Gastrocnemius medialis (tissue), 4 donors: ENCODE results near the gene RHNO1. TPM values are rescaled to one million over a fixed set of nuclear protein-coding genes. Genes with fewer than 3 reads are reported as not detected.

ENCODE experiments used
- ATAC-seq, 2 donors: fragments of 150-250 bp; one replicate each; pipeline ENCODE4 v1.9.1; 2016
- DNase-seq, 2 donors: peaks; one replicate each; pipeline ENCODE4 v3.0.0-alpha.2; 2019
- H3K27ac ChIP-seq, 4 donors: fragments of 200-600 bp; sonication (generic); 1 replicate in 1 of 4; 2 replicates in 3 of 4; pipeline ENCODE4 v1.5.1; 2016 to 2018; ENCODE audit warnings: mild to moderate bottlenecking in 2 of 4, moderate library complexity in 1 of 4
- H3K27me3 ChIP-seq, 3 donors: fragments of 200-600 bp; sonication (generic) in 2 of 3; 1 replicate in 1 of 3; 2 replicates in 2 of 3; pipeline versions ENCODE4 v1.5.1 to v1.6.0; 2016 to 2019; ENCODE audit warnings: mild to moderate bottlenecking in 1 of 3, moderate library complexity in 1 of 3
- H3K36me3 ChIP-seq, 2 donors: fragments of 200-600 bp; sonication (generic) in 1 of 2; one replicate each; pipeline ENCODE4 v1.5.1; 2017 to 2018
- H3K4me1 ChIP-seq, 2 donors: fragments of 200-600 bp; sonication (generic) in 1 of 2; one replicate each; pipeline ENCODE4 v1.5.1; 2016 to 2017; ENCODE audit warnings: mild to moderate bottlenecking in 2 of 2
- H3K4me3 ChIP-seq, 4 donors: fragments of 200-600 bp; sonication (generic) in 3 of 4; 1 replicate in 1 of 4; 2 replicates in 3 of 4; pipeline ENCODE4 v1.5.1; 2016 to 2019; ENCODE audit warnings: mild to moderate bottlenecking in 2 of 4
- H3K9me3 ChIP-seq, 3 donors: fragments of 200-600 bp; sonication (generic) in 2 of 3; 1 replicate in 1 of 3; 2 replicates in 2 of 3; pipeline ENCODE4 v1.5.1; 2016 to 2019
- POLR2A ChIP-seq, 2 donors: fragments of 450-650 bp; IDR thresholded peaks; one replicate each; pipeline ENCODE4 v1.6.1; 2017; ENCODE audit warnings: antibody characterized with exemption in 2 of 2, mild to moderate bottlenecking in 2 of 2, moderate library complexity in 2 of 2
- in situ Hi-C, 4 donors: fragments of 200-750 bp; cut with MboI; loops; one replicate each; pipeline versions ENCODE4 v1.15.0 to v1.8.0; 2017; ENCODE audit warnings: low sequenced_read_pairs in 4 of 4
- intact Hi-C: fragments of 100-400 bp; cut with DNase I; formaldehyde crosslinking; loops from one replicate; pipeline ENCODE4 v1.15.1; 2023; ENCODE audit warnings: low total_unique reads
- total RNA-seq, 4 donors: library from RNA; depleted of rRNA; stranded (reverse); fragments of >200 nt; gene quantifications; one replicate each; pipeline versions ENCODE4 v1.1.0 to v1.2.3, GENCODE V29; 2016
- TF ChIP-seq, protein P1 (sequence below), 5 experiments: fragments of 450-650 bp in 3 of 5; fragments of 200-600 bp in 2 of 5; sonication (generic) in 2 of 5; IDR thresholded peaks in 4 of 5; conservative IDR thresholded peaks in 1 of 5; 1 replicate in 4 of 5; 2 replicates in 1 of 5; pipeline ENCODE4 v1.5.1; 2016 to 2019; ENCODE audit warnings: antibody characterized with exemption in 5 of 5, mild to moderate bottlenecking in 3 of 5, moderate library complexity in 3 of 5

Gene RHNO1
- total RNA-seq, 4 donors from 2014 or later, result 4.9 to 11.8 (median 6.7) TPM

DNA sequence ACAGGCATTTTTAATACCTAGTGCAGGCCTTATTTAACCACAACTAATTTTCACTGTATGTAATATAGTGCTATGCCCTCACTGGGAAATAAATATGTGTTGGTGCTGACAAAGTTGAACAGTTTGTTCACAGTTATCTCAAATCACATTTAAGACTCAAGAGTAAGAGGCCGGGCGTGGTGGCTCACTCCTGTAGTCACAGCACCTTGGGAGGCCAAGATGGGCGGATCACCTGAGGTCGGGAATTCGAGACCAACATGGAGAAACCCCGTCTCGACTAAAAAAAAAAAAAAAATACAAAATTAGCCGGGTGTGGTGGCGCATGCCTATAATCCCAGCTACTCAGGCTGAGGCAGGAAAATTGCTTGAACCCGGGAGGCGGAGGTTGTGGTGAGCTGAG lies 59.3 kb downstream of the RHNO1 start:
- TF ChIP-seq, protein P1, sequence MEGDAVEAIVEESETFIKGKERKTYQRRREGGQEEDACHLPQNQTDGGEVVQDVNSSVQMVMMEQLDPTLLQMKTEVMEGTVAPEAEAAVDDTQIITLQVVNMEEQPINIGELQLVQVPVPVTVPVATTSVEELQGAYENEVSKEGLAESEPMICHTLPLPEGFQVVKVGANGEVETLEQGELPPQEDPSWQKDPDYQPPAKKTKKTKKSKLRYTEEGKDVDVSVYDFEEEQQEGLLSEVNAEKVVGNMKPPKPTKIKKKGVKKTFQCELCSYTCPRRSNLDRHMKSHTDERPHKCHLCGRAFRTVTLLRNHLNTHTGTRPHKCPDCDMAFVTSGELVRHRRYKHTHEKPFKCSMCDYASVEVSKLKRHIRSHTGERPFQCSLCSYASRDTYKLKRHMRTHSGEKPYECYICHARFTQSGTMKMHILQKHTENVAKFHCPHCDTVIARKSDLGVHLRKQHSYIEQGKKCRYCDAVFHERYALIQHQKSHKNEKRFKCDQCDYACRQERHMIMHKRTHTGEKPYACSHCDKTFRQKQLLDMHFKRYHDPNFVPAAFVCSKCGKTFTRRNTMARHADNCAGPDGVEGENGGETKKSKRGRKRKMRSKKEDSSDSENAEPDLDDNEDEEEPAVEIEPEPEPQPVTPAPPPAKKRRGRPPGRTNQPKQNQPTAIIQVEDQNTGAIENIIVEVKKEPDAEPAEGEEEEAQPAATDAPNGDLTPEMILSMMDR (IDR thresholded peaks at IDR 0.05 in 4 of 5, conservative IDR thresholded peaks at IDR 0.05 in 1 of 5), result no peak
- TF ChIP-seq POLR2A (IDR thresholded peaks at IDR 0.05), result no peak
- H3K27ac ChIP-seq, result no peak overlapping the region
- H3K36me3 ChIP-seq, result peaks cover 3 to 62% of the 10 kb centered on the region in 2 donors
- intact Hi-C loops (no loop called here), in situ Hi-C loops (no loop called here)
- H3K4me3 ChIP-seq, result no peak overlapping the region
- no peaks in the 10 kb centered on the region for H3K27me3 ChIP-seq
- H3K4me1 ChIP-seq, result no peaks in the 10 kb centered on the region
- no peak for ATAC-seq
- no peaks in the 10 kb centered on the region for H3K9me3 ChIP-seq
- no peak for DNase-seq

DNA sequence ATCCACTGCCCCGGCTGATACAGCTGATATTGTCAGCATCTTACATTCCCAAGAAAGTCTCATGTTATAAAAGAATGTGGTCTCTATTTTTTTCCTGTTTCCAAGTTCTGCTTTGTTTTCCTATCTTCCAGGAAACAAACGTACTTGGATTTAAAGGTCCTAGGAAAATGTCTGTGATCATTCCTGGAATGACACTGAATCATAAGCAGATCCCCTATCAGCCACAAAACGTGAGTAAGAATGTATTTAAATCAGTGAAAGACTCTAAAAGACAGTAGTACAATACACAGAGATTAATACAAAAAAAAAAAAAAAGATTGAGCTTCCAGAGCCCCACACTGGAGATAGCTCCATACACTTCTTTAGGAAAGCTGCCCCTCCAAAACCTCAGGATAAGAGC lies 60.5 kb downstream of the RHNO1 start:
- in situ Hi-C loops, result no loop called here
- H3K36me3 ChIP-seq, result peaks cover 0 to 52% of the 10 kb centered on the region in 2 donors
- H3K27me3 ChIP-seq, result no peaks in the 10 kb centered on the region
- H3K9me3 ChIP-seq, result no peaks in the 10 kb centered on the region
- TF ChIP-seq, protein P1 (IDR thresholded peaks at IDR 0.05 in 4 of 5, conservative IDR thresholded peaks at IDR 0.05 in 1 of 5), result no peak
- TF ChIP-seq POLR2A (IDR thresholded peaks at IDR 0.05), result no peak
- no peak overlapping the region for H3K27ac ChIP-seq
- no peak overlapping the region for H3K4me3 ChIP-seq
- intact Hi-C loops, result no loop called here
- ATAC-seq (no peak), DNase-seq (no peak)
- no peaks in the 10 kb centered on the region for H3K4me1 ChIP-seq

Other genes starting within 250 kb of the RHNO1 start
- 10 to 100 TPM; 41.9 to 96.0 (median 53.0) TPM for gene FKBP4, start 82.3 kb upstream of the RHNO1 start, total RNA-seq
- gene ITFG2, start 64.6 kb upstream of the RHNO1 start, total RNA-seq, result 1 to 10 TPM; 5.1 to 7.2 (median 5.9) TPM
- gene NRIP2, start 42.2 kb upstream of the RHNO1 start, total RNA-seq, result 1 to 10 TPM in 3 of 4 donors, not detected in 1; 1.3 to 5.2 (median 2.0) TPM
- gene TEX52, start 20.2 kb upstream of the RHNO1 start, total RNA-seq, result under 1 TPM in 1 of 4 donors, not detected in 3; 0.68 TPM
- 1 to 10 TPM in 1 of 4 donors, under 1 TPM in 1, not detected in 2; 0.95 to 1.1 TPM for gene FOXM1, start within 50 bp of the RHNO1 start, total RNA-seq
- 10 to 100 TPM in 2 of 4 donors, 1 to 10 TPM in 2; 2.8 to 15.8 (median 11.2) TPM for gene TULP3, start 13.7 kb downstream of the RHNO1 start, total RNA-seq
- 100 to 1,000 TPM in 2 of 4 donors, 10 to 100 TPM in 2; 91.1 to 201 (median 122) TPM for gene TEAD4, start 82.2 kb downstream of the RHNO1 start, total RNA-seq
- 1 to 10 TPM; 4.7 to 9.4 (median 7.4) TPM for gene TSPAN9, start 200.2 kb downstream of the RHNO1 start, total RNA-seq